Measurements from ENCODE around the gene CTDNEP1. TPM values are rescaled to one million over a fixed set of nuclear protein-coding genes. Genes with fewer than 3 reads are reported as not detected.

CTDNEP1 gene
- polyA plus RNA-seq, 2 of the 4 experiments (the other 2 are of a cell fraction) = 145 to 161 TPM

GRCh38 chr17:7225711-7226331 is 25.7 kb downstream of the CTDNEP1 start:
- TF ChIP-seq HDAC2 (IDR thresholded peaks at IDR 0.05) (no peak), HOXB5 (CRISPR knock-in tag; IDR thresholded peaks at IDR 0.05) (no peak), EP300 (IDR thresholded peaks at IDR 0.05) (no peak), GATA3 (IDR thresholded peaks at IDR 0.05; ENCODE audit: borderline replicate concordance) (no peak), SREBF2 (IDR thresholded peaks at IDR 0.05) (no peak), HES2 (IDR thresholded peaks at IDR 0.05) (no peak), CHD2 (IDR thresholded peaks at IDR 0.05; ENCODE audit: low read length, partially characterized antibody) (no peak), BHLHE40 (IDR thresholded peaks at IDR 0.05; ENCODE audit: low read depth, low read length) (no peak), ELK1 (IDR thresholded peaks at IDR 0.05; ENCODE audit: low read depth, low read length) (no peak), CBX8 (IDR thresholded peaks at IDR 0.05) (no peak), FOXS1 (CRISPR knock-in tag; IDR thresholded peaks at IDR 0.05) (no peak), CBX2 (IDR thresholded peaks at IDR 0.05; ENCODE audit: borderline replicate concordance, low read depth) (no peak), SMC3 (IDR thresholded peaks at IDR 0.05) (no peak)
- ATAC-seq = no peak
- WGBS (ENCODE audit: missing lambda C conversion rate) = 89% methylated on average over 18 of the region's 21 CpGs
- CTCF ChIA-PET = interaction anchor here (2.3 to 10.0 kb wide), 4 partner anchors 11 to 70 kb away, joined by 6 to 169 read pairs (median 44); partner anchors contain the start of genes DVL2, GABARAP and PHF23
- no peak for FAIRE-seq
- Histone ChIP-seq H3K4me1 (peaks cover 19% of the 10 kb centered on the region), H3K27ac (no peak overlapping the region), H3K4me3 (no peak overlapping the region), H3K9me3 (no peaks in the 10 kb centered on the region), H3K4me2 (no peak overlapping the region)
- DNase-seq (ENCODE audit: low read depth in 1 of 2, low spot score in 1 of 2) = no peak
- POLR2A ChIA-PET = interaction anchor here (0.6 to 0.7 kb wide), 2 partner anchors 8 to 59 kb away, joined by 3 to 10 read pairs; partner anchors contain the start of gene DVL2

- WGBS (ENCODE audit: missing lambda C conversion rate) = 79% methylated on average over 11 of the region's 15 CpGs
- Histone ChIP-seq H3K4me2 (no peak overlapping the region), H3K4me3 (no peak overlapping the region), H3K27ac (no peak overlapping the region), H3K9me3 (no peaks in the 10 kb centered on the region), H3K4me1 (peaks cover 23% of the 10 kb centered on the region)
- ATAC-seq (no peak), FAIRE-seq (no peak), DNase-seq (ENCODE audit: low read depth in 1 of 2, low spot score in 1 of 2) (no peak)
- TF ChIP-seq ESRRA (IDR thresholded peaks at IDR 0.05; ENCODE audit: borderline replicate concordance, low read length) = no peak
- TF ChIP-seq CHD4 (IDR thresholded peaks at IDR 0.05; ENCODE audit: borderline replicate concordance) = no peak
- TF ChIP-seq EHMT2 (IDR thresholded peaks at IDR 0.05; ENCODE audit: low read depth) = no peak
- TF ChIP-seq NPAS2 (CRISPR knock-in tag; IDR thresholded peaks at IDR 0.05; ENCODE audit: borderline replicate concordance) = no peak
- no peak for TF ChIP-seq ZFP36 (IDR thresholded peaks at IDR 0.05; ENCODE audit: borderline replicate concordance, partially characterized antibody)
- TF ChIP-seq RNF2 (IDR thresholded peaks at IDR 0.05; ENCODE audit: borderline replicate concordance, low read depth) = no peak
- TF ChIP-seq POLR2AphosphoS2 (conservative IDR thresholded peaks at IDR 0.05; ENCODE audit: low read length) = no peak
- no peak for TF ChIP-seq USF2 (IDR thresholded peaks at IDR 0.05)
- no peak for TF ChIP-seq EP300 (IDR thresholded peaks at IDR 0.05)
- TF ChIP-seq HDAC2 (IDR thresholded peaks at IDR 0.05) = no peak
- TF ChIP-seq E2F6 (IDR thresholded peaks at IDR 0.05; ENCODE audit: borderline replicate concordance, low read depth) = no peak
- no peak for TF ChIP-seq FOSB (CRISPR knock-in tag; IDR thresholded peaks at IDR 0.05)
- no peak for TF ChIP-seq PHF8 (IDR thresholded peaks at IDR 0.05; ENCODE audit: borderline replicate concordance, low read depth)
- TF ChIP-seq JUNB (IDR thresholded peaks at IDR 0.05) = no peak
- ChIA-PET CTCF (interaction anchor here (2.3 to 10.0 kb wide), 4 partner anchors 10 to 72 kb away, joined by 6 to 169 read pairs (median 44); partner anchors contain the start of genes DVL2, GABARAP and PHF23), POLR2A (interaction anchor here (1.3 to 1.8 kb wide), 2 partner anchors 10 kb away, joined by 3 read pairs; partner anchors contain the start of gene DVL2)
Measured at GRCh38 chr17:7224661-7225111, 26.8 kb downstream of the CTDNEP1 start.
